ENCODE data around the gene MACIR. TPM values are rescaled to one million over a fixed set of nuclear protein-coding genes. Genes with fewer than 3 reads are reported as not detected.
A peak's percentile ranks its signal among the peaks of the same experiment; 100 is the strongest.

Gene MACIR
- total RNA-seq, 1 donor from 2014 or later = 3.6 TPM

DNA sequence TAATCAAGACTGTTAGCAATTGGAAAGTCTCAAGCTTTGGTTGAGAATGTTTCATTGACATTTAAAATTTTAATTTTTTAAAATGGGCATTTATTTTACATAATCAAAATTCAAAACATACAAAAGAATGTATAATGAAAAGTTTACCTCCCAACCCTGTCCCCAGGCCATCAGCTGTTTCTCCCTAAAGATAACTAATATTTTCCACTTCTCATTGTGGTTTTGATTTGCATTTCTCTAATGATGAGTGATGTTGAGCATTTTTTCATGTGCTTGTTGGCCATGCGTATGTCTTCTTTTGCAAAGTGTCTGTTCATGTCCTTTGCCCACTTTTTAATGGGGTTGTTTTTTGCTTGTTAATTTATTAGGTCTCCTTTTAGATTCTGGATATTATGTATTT is 11.4 kb upstream of the MACIR start:
- no peak for ATAC-seq

DNA sequence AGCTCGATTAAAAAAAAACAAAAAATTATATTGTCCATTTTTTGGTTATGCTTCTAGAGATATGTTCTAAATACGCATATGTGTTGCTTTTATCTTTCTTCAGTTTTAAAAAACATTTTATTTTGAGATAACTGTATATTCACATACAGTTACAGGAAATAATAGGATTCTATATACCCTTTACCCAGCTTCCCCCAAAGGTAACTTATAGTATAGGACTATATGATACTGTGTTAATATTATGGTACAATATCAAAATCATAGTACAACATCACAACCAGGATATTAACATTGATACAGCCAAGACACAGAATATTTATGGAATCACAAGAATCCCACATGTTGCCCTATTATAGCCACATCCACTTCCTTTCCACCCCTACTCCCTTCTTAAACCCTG is 9.5 kb upstream of the MACIR start:
- no peak for ATAC-seq

DNA sequence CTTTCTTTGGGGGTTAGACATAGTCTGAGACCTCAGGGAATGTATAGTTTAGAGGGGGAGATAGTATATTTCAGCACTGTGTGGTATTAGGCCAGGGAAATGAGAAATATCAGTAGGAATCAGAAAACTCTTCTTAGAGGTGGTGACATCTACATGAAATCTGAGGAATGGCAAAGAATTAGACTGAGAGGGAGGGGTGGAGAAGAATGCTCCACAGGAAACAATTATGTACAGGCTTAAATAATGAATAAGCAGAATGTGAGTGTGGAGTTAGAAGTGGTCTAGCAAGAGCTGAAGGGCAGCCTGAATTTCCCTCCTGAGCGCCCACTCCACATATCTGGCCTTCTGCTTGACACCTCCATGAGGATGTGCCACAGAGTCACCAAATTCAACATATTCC is 3.6 kb upstream of the MACIR start:
- no peak for ATAC-seq

DNA sequence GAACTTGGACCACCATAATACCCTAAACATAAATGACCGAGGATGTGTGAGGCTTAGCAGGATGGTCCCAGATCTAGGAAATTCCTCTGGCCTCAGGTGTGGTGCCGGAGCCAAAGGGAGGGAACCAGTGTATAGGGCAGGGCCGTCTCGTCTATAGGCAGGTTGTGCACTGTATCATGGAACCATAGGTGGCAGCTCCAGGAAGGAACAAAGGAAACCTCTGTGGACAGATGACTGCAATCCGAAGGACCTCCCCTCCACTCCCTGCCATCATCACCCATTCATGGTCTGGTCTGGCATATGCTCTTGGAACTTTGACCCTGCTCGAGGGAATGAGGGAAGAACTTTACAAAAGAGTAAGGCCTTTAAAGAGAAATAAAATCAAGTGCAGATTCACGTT is 2.9 kb upstream of the MACIR start:
- no peak for ATAC-seq

DNA sequence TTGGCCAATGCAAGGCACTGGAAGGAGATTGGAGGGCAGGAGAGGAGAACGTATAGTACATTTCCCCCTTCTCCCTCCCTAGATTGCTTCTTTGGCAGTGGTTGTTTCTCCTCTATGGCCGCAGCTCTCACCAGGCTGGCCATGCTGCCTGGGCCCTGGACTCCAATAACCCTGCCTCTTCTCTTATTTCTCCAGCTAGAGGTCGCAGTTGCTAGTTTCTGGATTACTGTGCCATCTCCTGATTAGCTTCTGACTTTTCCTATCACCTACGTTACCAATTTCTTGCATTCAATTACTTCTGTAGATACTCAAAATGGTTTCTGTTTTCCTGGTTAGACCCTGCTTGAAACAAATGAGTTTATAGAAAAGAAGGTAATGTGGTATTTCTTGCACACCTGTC is 2.4 kb upstream of the MACIR start:
- ATAC-seq = no peak

DNA sequence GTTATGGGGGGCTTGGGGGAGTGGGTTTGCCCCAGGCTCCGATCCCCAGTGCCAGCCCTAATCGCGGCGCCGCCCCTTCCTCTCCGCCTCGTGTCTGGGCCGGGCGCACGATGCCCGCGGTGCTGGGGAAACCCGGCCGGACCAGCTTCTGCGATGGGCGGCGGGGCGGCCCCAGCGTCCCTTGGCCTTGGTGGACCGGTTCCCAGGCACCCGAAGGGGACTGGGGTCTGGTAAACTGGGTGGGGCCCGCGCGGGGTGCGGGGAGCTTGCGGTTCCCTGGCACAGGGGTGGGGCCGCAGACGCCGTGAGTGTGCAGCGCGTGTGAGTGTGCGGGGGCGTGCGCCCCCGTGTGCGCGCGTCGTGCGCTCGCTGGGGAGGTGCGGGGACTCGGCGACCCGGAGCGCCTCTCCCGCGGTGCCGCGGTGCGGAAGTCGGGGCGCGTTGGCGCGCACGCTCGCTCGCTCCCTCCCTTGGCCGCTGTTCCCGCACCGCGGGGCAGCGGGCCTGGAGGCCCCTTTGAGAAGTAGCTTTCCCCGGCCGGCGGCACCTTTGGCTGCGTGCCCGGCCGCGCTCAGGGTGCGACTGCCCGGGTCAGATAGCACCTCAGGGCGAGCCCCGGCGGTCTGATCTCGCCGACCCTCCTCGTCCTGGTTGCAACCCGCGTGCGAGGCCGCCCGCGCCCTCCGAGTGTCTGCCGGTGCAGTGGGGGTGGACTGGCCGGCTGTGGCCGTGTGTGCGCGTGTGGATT is 568 bp downstream of the MACIR start:
- ATAC-seq = peak; percentile 57

DNA sequence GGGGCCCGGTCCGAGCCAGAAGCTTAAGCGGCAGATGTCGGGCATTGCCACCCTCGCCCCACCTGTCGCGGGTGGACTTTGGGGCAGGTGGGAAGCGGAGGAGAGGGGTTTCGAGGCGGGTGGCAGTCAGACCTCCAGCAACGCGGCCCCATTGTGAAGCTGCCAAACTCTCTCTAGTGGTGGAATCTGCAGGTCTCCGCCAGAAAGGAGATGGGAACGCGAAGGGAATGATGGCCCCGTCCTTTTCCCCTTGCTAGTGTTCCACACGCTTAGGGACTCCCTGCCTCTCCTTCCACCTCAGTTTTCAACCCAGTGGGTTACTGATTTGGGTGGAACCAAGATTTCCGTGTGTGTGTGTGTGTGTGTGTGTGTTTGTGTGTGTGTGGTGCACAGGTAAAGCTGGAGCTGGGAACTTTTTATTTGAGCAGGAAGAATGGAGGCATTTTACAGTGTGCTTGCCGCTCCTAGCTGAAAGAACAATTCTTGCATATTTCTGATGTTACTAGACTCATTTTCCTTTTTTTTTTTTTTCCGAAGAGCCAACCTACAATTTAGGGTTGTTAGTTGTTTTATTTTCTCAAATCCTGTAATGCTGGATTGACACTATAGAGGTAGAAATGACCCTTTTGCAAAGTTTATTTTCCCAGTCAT is 1.3 kb downstream of the MACIR start:
- no peak for ATAC-seq

DNA sequence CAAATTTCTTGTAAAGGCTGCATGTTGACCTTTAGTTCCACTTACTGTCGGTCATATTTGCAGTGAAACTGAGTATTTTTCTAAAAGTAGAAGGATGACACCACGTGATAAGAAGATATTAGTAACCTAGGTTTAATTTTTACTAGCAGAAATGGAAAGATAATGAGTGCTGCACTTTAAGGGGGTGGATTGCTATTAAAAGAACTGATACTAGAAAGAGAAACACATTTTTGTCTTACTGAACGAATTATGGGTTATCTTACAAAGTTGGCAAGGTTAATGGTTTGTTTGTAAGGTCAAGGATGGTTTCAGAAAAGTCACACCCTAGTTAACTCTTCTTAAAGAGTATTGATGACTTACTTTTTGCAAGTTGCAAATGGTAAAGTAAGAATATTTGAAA is 2.4 kb downstream of the MACIR start:
- ATAC-seq = no peak

DNA sequence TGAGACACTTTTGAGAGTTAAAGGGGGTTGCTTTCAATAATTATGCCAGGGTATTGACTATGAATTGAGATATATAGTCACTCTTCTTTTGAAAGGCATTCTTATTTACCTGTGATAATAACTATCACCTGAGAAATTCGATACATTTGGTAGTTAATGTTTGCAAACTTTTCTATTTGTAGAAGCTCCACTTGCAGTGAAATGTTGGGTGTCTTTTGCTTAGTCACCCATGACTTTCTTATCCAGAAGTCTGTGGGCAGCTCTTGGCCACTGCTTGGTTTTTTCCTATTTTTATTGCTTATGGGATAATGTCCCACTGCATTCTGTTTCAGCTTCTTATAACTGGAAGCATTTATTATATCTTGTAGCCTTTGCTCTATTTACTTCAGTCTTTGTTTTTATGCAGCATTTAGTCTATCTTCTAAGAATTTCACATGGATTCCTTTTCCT is 3.9 kb downstream of the MACIR start:
- no peak for ATAC-seq

DNA sequence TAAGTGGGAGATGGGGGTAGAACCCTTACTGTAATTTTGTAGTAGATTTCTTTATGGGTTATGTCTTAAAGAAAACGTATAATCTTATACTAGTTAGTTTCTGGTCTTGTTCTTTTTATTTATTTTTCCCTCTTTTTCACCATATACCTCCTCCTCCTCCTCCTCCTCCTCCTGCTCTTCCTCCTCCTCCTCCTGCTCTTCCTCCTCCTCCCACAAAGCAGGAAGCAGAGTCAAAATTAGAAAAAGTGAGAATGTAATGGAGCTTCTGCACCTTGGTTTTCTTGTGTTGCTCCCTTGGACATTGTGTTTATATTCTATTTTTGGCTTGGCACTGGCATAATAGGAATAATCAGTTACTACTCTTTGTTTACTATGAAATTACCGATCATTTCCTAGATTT is 4.5 kb downstream of the MACIR start:
- ATAC-seq = no peak

DNA sequence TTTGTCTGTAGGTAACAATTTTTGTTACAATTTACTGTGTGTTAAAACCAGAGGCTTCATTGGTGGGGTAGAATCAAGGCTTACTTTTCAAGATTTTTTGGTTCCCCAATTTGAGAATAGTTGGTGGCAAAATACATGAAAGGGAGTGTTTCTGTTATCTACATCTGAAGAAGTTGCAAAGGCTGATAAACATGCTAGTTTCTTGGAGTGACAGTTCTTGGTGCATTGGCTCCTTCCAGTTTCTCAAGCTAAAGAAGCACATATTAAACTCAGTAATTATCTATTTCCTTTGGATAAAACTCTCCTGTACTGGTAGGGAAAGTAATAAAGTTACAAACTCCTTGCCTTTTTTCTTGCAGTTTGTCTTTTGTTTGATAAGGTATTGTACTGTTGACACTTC is 5.9 kb downstream of the MACIR start:
- ATAC-seq = no peak

DNA sequence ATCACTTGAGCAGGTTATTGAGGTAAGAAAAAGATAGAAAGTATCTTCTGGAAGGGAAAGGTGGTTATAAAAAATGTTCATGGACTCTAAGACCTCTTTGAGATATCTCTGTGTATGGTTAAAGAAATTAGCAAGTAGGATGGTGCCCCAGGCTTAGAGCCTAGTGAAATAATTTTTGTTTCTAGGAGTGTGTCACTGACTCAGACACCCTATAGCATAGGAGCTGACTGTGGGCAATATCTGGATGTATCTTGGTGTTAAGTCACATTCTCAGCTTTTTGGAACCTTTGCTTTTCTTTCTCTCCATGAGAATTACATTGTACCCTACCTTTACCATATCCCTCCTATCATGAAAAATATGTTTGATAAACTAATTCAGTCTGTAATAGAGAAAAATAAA is 12.0 kb downstream of the MACIR start:
- ATAC-seq = no peak

DNA sequence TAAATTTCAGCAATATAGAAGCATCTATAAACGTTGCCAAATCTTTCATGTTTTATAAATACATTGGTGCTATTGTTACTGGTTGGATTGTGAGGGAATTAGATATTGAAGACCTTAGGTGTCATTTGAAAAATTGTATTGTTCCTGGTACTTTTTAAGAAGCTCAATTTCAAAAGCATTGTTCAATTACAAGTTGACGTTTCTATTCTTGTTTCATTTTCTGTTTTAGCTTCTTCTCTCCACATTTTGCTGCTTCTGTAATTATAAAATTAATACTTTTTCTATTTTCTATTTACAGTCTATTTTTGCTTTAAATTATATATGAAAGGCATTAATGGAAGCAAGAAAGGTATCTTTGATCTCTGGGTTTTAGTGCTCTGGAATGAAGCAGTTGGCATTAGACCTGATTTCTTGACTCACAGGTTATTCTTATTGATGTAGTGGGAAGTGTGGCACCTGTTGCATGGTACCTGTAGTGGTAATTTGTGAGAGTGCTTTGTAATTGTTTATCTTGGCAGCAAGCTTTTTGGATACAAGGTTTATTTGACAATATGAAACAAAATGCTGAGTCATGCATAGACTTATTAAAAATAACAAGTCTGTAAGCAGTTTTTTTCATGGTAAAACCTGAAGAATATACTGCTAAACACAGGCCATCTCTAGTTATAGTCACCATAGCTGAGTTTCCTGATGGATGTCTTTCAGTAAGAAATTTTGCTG is 13.2 kb downstream of the MACIR start:
- peak; percentile 15 for ATAC-seq

DNA sequence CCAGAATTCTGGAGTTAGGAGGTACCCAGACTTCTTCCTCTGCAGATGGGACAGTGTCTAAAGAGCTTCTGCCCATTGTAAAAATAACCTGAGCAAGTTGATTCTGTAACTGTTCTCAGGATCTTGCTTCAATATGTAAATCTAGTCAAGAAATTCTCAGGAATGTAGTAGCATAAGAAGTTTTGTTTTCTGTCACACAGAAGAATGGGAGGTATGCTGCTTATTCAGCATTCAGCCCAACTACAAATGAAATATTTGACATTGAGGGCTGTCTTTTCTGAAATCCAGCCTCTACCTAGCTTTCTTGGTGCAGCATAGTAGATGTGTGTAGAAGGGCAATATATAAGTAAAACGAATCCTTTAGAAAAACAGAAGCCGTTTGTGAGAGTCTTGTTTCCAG is 13.8 kb downstream of the MACIR start:
- no peak for ATAC-seq

DNA sequence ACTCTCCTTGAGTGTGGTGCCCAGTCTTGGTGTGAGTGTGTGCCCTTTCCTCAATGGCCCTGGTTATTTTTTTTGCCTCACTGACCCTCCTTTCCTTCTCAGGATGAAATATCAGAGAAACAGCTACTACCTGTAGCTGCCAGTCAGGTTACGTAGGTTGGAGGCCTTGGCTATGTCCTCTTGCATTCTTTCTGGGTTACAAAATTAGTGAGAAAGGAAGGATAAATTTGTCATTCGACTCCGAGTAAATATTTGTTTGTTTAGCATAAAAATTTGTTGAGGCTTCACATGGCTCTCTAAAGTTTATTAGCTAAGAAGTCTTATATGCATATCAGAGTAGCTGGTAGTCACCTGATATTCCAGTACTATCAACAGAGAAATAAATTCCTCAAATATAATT is 15.4 kb downstream of the MACIR start:
- no peak for ATAC-seq

DNA sequence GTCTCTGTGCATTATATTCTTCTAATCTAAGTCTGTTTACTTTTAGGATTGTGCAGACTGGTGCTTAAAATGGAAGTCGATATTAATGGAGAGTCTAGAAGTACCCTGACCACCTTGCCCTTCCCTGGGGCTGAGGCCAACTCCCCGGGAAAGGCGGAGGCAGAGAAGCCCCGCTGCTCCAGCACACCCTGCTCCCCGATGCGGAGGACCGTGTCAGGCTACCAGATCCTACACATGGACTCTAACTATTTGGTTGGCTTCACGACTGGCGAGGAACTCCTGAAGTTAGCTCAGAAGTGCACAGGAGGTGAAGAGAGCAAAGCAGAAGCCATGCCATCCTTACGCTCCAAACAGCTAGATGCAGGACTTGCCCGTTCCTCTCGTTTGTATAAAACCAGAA is 17.3 kb downstream of the MACIR start:
- no peak for ATAC-seq

DNA sequence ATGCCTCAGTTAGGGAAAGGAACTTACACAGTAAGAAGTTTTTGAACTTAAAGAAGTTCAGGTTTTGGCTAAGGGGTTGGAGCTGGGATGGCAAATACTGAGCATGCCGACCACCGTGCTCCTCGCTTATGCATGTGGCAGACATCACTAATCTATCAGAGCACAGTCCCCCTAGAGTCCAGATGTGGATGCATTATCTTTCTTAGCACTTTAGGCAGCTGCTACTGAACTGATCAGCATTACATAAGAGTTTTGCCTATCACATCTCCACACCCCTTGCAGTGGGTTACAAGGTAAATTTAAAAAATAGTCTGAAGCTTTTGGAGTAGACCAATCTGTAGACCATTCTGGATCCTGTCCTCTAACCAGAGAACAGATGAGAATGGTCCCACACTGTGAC is 22.4 kb downstream of the MACIR start:
- ATAC-seq = no peak

DNA sequence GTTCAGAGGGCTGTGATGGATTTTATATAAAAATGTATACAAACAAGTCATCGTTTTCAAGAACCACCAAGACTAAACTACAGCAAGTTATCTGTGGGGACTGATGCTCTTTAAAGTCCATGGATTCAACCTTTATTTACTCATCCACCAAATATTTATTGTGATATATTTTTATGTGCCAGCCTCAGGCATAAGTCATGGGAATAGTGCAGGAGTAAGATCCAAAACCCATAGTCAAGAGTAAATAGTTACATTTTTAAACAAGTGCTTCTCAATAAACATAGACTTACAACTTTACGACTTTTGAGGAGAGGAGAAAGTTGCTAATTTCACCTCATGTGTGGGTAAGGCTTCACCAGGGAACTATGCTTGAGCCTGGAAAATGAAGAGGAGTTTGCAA is 24.6 kb downstream of the MACIR start:
- no peak for ATAC-seq

DNA sequence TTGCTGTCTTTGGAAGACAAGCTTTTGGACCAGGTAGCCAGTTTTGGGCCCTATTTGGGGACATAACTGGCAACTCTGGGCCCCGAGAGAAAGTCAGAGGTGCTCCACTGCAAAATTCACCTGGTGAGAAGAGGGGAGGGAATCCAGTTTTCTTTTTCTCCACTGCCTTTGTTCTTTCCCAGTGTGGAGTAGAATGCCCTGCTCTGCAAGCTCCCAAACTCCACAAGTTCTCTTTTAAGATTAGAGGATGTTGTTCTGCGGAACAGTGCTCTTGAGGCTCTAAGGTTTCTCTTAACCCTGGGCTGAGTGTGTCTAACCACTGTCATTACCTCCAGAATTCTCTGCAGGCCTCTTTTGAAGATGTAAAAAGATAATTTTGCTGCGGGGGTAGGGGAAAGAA is 25.3 kb downstream of the MACIR start:
- ATAC-seq = no peak

DNA sequence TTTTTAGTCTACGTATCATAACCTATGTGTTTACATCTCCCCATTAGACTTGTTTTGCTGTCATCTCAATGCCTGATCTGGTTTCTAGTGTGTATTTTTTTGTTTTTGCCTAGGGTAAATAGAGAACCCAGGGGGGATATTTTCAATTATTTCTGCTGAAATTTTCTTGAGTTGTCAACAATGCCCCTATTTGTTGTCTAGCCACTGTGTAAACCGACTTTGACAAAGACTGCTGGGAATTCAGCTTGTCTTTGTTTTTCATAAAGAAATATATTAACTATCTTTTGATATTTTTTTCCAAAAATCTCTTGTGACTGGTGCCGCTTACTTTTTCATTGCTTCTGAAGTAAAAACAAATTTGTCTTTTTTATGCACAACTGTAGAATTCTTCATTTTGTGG is 28.1 kb downstream of the MACIR start:
- ATAC-seq = no peak

DNA sequence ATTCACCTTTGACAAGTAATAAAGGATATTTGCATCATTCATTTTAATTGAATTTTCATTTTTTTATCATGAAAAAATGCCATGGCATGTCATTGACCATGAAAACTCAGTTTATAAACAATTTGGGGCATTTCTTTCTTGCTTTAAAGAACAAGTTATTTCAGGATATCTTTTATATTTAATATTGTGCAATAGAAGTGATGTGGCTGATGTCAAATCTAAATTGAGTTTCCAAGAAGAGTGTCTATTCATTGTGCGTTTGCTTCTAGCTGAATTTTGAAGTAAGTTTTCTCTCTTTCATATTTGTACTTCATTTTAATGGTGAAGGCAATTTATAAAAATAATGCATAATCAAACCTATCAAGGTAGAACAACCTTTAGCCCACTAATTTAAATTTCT is 30.5 kb downstream of the MACIR start:
- ATAC-seq = no peak

DNA sequence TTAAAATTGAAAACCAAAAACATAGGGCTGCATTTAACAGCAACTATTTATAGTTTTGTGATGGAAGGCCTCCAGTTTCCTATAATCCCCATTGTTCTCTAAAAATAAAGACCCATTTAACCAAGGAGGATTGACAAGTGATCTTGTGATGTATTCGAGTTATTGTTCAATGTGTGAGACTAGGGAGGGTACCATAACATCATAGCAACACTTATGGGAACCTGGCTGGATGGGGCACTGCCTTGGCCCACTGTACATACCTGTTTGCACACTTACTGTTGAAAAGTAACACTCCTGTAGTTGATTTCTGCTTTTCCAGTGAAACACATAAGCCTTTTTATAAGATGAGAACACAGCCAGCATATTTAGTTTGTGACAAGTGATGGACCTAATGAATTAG is 32.3 kb downstream of the MACIR start:
- ATAC-seq = no peak

DNA sequence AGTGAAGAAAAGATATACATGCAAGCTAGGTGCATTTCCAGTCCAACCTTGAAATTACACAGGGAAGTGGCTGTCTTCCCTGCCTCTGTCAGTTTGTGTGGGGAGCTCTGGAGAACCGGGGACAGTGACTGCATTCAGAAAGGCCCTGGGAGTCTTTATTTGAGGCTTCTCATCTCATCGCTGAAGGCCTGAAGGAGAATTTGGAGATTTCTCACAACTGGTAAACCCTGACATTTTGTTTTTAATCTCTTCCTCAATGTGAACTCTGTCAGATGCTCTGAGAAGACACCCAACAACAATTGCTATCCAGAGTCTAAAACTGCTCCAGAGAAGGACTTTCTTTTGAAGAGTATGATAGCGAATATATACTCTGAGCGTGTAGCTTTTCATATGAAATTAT is 33.0 kb downstream of the MACIR start:
- no peak for ATAC-seq

DNA sequence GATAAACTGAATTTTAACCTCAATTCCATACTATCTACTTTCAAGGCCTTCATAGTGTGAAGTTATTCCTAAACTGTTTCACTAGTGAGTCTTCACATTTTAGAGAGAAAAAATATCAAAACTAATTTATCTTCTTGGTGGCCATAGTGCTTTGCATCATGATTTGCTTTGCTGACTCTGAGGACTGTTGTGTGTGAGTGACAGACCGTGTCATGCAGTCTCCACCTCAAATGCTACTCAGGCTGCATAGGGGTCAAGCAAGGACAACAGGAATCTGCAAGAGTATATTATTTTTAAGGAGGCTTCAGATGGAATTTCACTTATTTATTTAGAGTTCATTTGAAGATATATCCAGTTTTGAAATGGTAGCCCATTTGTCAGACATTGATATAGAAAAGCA is 34.5 kb downstream of the MACIR start:
- ATAC-seq = no peak

Data from esophagus mucosa (tissue), 1 donor.